ENCODE results near the gene CA12.

Gene CA12

DNA sequence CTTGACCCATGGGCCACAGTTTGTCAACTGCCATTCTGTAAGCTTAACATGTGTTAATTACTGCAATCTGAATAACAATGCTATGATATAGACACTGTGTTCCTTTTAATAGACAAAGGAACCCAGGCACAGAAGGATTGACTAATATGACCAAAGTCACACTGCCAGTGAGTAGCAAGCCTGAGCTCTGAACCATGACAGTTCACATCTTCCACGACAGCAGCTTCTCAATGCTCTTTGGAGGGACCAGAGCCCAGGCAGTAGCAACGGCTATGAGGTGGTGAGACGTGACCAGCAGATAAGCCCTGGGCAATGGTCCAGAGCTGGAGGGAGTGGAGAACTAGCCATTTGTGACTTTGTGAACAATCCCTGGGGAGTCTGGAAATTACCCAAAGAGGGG is 19.4 kb downstream of the CA12 start:
- ChIA-PET CTCF (interaction anchor here (0.9 to 1.4 kb wide), 4 partner anchors 9 to 159 kb away, joined by 3 to 4 read pairs (median 3); no protein-coding TSS in a partner anchor), POLR2A (interaction anchor here (0.7 kb wide), 1 partner anchor 305 kb away, joined by 3 read pairs; no protein-coding TSS in a partner anchor)
- no peak for DNase-seq (ENCODE audit: low read depth, low spot score)
- TF ChIP-seq, protein P1, sequence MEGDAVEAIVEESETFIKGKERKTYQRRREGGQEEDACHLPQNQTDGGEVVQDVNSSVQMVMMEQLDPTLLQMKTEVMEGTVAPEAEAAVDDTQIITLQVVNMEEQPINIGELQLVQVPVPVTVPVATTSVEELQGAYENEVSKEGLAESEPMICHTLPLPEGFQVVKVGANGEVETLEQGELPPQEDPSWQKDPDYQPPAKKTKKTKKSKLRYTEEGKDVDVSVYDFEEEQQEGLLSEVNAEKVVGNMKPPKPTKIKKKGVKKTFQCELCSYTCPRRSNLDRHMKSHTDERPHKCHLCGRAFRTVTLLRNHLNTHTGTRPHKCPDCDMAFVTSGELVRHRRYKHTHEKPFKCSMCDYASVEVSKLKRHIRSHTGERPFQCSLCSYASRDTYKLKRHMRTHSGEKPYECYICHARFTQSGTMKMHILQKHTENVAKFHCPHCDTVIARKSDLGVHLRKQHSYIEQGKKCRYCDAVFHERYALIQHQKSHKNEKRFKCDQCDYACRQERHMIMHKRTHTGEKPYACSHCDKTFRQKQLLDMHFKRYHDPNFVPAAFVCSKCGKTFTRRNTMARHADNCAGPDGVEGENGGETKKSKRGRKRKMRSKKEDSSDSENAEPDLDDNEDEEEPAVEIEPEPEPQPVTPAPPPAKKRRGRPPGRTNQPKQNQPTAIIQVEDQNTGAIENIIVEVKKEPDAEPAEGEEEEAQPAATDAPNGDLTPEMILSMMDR (IDR thresholded peaks at IDR 0.05; ENCODE audit: insufficient read depth, low read length, missing control alignments): no peak
- no peak overlapping the region for H3K4me3 ChIP-seq (ENCODE audit: low read depth, low read length)

DNA sequence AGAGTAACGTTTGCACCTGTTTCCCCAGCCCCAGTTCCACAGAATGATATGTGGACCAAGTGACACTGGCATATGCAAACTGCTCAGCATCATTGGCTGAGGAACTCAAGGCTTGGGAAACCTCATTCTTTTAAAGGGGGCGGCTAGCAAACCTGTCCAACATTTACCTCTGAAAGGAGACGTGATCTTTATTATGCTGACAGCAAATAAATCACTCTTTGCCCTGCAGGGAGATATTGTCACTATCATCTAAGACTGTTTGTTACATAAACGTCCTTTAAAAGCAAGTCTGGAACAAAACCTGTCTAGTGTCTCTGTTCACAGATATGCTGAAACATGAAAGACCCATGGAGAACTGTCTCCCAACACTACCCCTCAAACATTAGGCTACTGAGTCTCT is 21.5 kb downstream of the CA12 start:
- CTCF ChIA-PET: interaction anchor here (1.3 kb wide), 1 partner anchor 10 kb away, joined by 4 read pairs; no protein-coding TSS in a partner anchor
- TF ChIP-seq, protein P1 (IDR thresholded peaks at IDR 0.05; ENCODE audit: insufficient read depth, low read length, missing control alignments): no peak
- POLR2A ChIA-PET: no interaction called here
- H3K4me3 ChIP-seq (ENCODE audit: low read depth, low read length): no peak overlapping the region
- no peak for DNase-seq (ENCODE audit: low read depth, low spot score)

DNA sequence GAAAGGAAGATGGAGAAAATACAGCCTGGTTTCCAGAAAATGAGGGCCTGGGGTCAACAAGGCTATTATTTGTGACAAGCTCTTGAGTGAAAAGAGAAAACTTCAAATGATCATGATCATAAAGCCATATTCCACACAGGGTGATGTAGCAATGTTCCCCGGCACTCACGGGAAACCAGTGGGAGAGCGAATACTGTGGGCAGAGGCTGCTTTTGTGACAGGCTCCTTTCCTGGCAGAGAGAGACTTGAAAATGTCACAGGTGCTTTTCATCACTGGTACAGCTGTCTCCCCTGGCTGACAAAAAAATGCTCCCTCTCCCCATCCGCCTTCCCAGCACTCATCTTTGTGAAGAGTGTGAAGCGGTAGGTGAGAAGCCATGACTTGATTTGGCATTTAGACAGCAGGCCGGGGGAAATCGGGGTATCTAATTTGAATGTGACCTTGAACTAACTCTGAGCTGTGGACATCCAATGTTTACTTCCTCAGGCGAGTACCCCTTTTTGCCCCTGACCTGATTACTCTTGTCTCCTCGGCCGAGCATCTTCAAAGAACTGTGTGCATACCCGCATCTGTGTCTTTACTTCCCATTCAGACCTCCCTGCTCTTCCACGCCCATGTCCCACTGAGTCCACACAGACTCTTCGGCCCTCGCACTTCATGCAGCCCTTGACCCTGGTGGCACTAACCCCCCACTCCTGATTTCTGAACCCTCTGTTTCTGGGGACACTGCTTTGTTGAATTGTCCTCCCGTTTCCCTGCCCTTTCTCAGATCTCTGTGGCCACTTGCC is 23.2 kb downstream of the CA12 start:
- POLR2A ChIA-PET: no interaction called here
- CTCF ChIA-PET: no interaction called here
- H3K4me3 ChIP-seq (ENCODE audit: low read depth, low read length): no peak overlapping the region
- DNase-seq (ENCODE audit: low read depth, low spot score): no peak
- TF ChIP-seq, protein P1 (IDR thresholded peaks at IDR 0.05; ENCODE audit: insufficient read depth, low read length, missing control alignments): no peak

DNA sequence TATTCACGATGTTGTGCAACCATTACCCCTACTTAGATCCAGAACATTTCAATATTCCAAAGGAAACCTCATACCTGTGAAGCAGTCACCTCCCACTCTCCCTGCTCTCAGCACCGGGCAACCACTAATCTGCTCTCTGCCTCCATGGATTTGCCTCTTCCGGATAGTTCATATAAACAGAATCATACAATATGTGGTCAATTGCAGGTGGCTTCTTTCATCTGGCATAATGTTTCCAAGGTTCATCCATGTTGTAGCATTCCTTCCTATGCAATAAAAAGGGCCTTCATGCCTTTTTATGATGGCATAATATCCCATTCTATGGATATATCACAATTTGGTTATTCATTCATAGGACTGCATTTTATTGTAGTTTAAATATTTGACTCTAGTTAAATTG is 23.9 kb downstream of the CA12 start:
- no peak overlapping the region for H3K4me3 ChIP-seq (ENCODE audit: low read depth, low read length)
- TF ChIP-seq, protein P1 (IDR thresholded peaks at IDR 0.05; ENCODE audit: insufficient read depth, low read length, missing control alignments): no peak
- CTCF ChIA-PET: interaction anchor here (0.7 kb wide), 1 partner anchor 70 kb away, joined by 4 read pairs; no protein-coding TSS in a partner anchor
- POLR2A ChIA-PET: no interaction called here
- DNase-seq (ENCODE audit: low read depth, low spot score): no peak

DNA sequence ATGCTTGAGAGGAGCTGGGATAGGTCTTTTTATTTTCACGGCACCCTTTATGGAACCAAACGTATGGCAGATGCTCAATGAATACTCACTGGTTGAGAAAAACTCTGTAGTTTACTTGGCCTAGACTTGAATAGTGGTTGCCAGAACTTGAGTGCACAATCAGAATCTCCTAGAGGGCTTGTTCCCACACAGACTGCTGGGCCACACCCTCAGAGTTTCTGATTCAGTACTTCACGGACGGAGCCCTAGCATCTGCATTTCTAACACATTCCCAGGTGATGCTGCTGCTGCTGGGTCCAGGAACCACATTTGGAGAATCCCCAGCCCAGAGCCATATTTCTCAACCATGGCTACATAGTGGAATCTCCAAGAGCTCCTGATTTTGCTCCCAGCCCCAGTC is 24.6 kb downstream of the CA12 start:
- CTCF ChIA-PET: interaction anchor here (0.7 kb wide), 1 partner anchor 70 kb away, joined by 4 read pairs; no protein-coding TSS in a partner anchor
- H3K4me3 ChIP-seq (ENCODE audit: low read depth, low read length): no peak overlapping the region
- TF ChIP-seq, protein P1 (IDR thresholded peaks at IDR 0.05; ENCODE audit: insufficient read depth, low read length, missing control alignments): no peak
- no peak for DNase-seq (ENCODE audit: low read depth, low spot score)
- POLR2A ChIA-PET: no interaction called here

DNA sequence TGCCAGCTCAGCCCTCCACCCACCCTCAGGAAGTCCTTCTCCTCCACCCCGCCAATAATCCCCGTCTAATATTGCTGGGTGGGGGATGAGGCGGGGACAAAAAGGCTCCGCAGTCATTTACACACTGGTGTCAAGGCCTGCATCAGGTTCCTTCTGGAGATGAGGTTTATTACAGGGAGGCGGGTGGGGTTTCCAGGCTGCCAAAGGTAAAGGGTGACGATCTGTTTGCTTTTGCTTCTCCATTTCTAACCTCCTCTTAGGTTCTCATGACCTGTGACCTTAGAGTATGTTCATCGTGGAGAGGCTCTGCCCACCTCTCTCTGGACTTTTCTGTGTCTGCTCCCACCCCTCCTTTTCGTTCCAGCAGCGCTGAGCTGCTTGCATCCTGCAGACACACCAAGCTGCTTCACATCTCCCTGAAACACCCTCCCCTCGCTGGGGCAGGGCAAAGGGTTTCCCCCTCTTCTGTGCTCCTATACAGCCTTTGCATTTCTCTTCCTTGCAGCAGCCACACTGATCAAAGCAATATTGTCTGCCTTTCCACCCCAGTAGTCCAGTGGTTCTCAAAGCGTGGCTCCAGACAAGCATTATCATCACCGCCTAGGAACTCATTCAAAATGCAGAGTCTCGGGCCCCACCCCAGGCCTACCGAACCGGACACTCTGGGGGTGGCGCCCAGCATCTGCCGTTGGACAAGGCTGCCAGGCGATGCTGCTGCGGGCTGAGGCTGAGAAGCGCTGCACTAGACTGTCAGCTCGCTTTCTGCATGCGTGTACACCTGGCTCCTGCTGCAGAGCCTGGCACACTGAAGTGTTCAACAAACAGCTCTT is 26.6 kb downstream of the CA12 start:
- ChIA-PET POLR2A (no interaction called here), CTCF (no interaction called here)
- TF ChIP-seq, protein P1 (IDR thresholded peaks at IDR 0.05; ENCODE audit: insufficient read depth, low read length, missing control alignments): no peak
- H3K4me3 ChIP-seq (ENCODE audit: low read depth, low read length): no peak overlapping the region
- DNase-seq (ENCODE audit: low read depth, low spot score): no peak
